ENCODE results near the gene EPG5. TPM values are rescaled to one million over a fixed set of nuclear protein-coding genes. Genes with fewer than 3 reads are reported as not detected.
"Not testable (repeated sequence)": the region's sequence is repeated elsewhere in the genome, so short reads cannot be mapped to it uniquely, and the experiment has no call there.

Gene EPG5
- total RNA-seq, 1 donor from 2014 or later = 31.8 TPM

DNA sequence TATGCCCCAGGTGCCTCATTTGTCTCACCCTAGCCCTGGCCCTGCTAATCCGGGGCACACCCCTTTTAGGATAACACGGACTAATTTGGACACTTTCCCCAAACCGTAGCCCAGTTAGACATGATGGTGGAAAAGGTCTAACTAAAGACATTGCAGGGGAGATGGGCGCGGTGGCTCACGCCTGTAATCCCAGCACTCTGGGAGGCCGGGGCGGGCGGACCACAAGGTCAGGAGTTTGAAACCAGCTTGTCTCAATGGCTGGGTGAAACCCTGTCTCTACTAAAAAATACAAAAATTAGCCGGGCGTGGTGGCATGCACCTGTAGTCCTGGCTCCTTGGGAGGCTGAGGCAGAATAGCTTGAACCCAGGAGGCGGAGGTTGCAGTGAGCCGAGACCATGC, 118.5 kb downstream of the EPG5 start:
- H3K36me3 ChIP-seq (ENCODE audit: control insufficient read depth in 3 of 3, insufficient read depth in 3 of 3, low read length in 3 of 3) = peaks cover 21 to 34% (median 30%) of the 10 kb centered on the region in 3 donors
- H3K4me1 ChIP-seq (ENCODE audit: control insufficient read depth in 3 of 3, insufficient read depth in 3 of 3, low read length in 3 of 3); H3K27me3 ChIP-seq (ENCODE audit: control insufficient read depth in 3 of 3, insufficient read depth in 3 of 3, low read length in 3 of 3); H3K9ac ChIP-seq (ENCODE audit: low read depth in 1 of 3, low read length in 3 of 3); H3K9me3 ChIP-seq (ENCODE audit: control insufficient read depth in 3 of 3, low read length in 3 of 3); H3K27ac ChIP-seq (ENCODE audit: low read depth, low read length); H3K4me3 ChIP-seq (ENCODE audit: low read length in 3 of 3): not testable (repeated sequence)

GRCh38 chr18:45847119-45847518, 120.0 kb downstream of the EPG5 start:
- Histone ChIP-seq H3K27ac (ENCODE audit: low read depth, low read length) (no peak overlapping the region), H3K9me3 (ENCODE audit: control insufficient read depth in 3 of 3, low read length in 3 of 3) (no peaks in the 10 kb centered on the region)

DNA sequence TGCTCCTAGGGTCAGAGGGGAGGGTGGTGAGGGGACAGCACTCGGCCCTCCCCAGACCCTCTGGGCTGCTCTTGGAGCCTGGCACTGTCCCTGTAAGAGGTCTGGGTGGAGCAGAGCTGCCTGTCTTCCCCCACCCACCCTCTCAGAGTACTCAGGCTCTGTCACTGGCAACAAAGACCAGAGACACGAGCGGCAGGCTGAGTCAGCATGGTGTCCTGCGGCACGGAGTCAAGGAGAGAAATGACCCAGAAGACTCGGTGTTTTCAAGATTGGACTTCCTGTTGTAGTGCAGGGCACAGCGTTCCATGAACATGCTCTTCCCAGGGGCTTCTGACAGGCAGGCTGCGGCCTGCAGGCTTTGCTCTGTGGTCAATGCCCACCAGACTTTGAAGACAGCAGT, 121.7 kb downstream of the EPG5 start:
- H3K4me3 ChIP-seq (ENCODE audit: low read length in 3 of 3) = no peak overlapping the region
- peaks cover 6 to 9% (median 7%) of the 10 kb centered on the region in 3 donors for H3K27me3 ChIP-seq (ENCODE audit: control insufficient read depth in 3 of 3, insufficient read depth in 3 of 3, low read length in 3 of 3)
- no peaks in the 10 kb centered on the region for H3K9me3 ChIP-seq (ENCODE audit: control insufficient read depth in 3 of 3, low read length in 3 of 3)
- no peaks in the 10 kb centered on the region for H3K4me1 ChIP-seq (ENCODE audit: control insufficient read depth in 3 of 3, insufficient read depth in 3 of 3, low read length in 3 of 3)
- H3K27ac ChIP-seq (ENCODE audit: low read depth, low read length) = no peak overlapping the region
- H3K36me3 ChIP-seq (ENCODE audit: control insufficient read depth in 3 of 3, insufficient read depth in 3 of 3, low read length in 3 of 3) = peaks cover 8 to 13% (median 10%) of the 10 kb centered on the region in 3 donors
- no peak overlapping the region for H3K9ac ChIP-seq (ENCODE audit: low read depth in 1 of 3, low read length in 3 of 3)

More at GRCh38 chr18:45847119-45847518, 120.0 kb downstream of the EPG5 start:
- no peaks in the 10 kb centered on the region for H3K27me3 ChIP-seq (ENCODE audit: control insufficient read depth in 3 of 3, insufficient read depth in 3 of 3, low read length in 3 of 3)
- H3K36me3 ChIP-seq (ENCODE audit: control insufficient read depth in 3 of 3, insufficient read depth in 3 of 3, low read length in 3 of 3) = peaks cover 12 to 21% (median 18%) of the 10 kb centered on the region in 3 donors
- no peak overlapping the region for H3K9ac ChIP-seq (ENCODE audit: low read depth in 1 of 3, low read length in 3 of 3)
- peaks cover 0 to 4% (median 0%) of the 10 kb centered on the region in 3 donors for H3K4me1 ChIP-seq (ENCODE audit: control insufficient read depth in 3 of 3, insufficient read depth in 3 of 3, low read length in 3 of 3)
- no peak overlapping the region for H3K4me3 ChIP-seq (ENCODE audit: low read length in 3 of 3)

GRCh38 chr18:45844938-45845337, 122.2 kb downstream of the EPG5 start:
- Histone ChIP-seq H3K27ac (ENCODE audit: low read depth, low read length) (no peak overlapping the region), H3K9me3 (ENCODE audit: control insufficient read depth in 3 of 3, low read length in 3 of 3) (no peaks in the 10 kb centered on the region), H3K9ac (ENCODE audit: low read depth in 1 of 3, low read length in 3 of 3) (no peak overlapping the region), H3K36me3 (ENCODE audit: control insufficient read depth in 3 of 3, insufficient read depth in 3 of 3, low read length in 3 of 3) (peaks cover 5 to 10% (median 8%) of the 10 kb centered on the region in 3 donors), H3K4me3 (ENCODE audit: low read length in 3 of 3) (no peak overlapping the region), H3K4me1 (ENCODE audit: control insufficient read depth in 3 of 3, insufficient read depth in 3 of 3, low read length in 3 of 3) (no peaks in the 10 kb centered on the region), H3K27me3 (ENCODE audit: control insufficient read depth in 3 of 3, insufficient read depth in 3 of 3, low read length in 3 of 3) (peaks cover 11 to 14% (median 12%) of the 10 kb centered on the region in 3 donors)

DNA sequence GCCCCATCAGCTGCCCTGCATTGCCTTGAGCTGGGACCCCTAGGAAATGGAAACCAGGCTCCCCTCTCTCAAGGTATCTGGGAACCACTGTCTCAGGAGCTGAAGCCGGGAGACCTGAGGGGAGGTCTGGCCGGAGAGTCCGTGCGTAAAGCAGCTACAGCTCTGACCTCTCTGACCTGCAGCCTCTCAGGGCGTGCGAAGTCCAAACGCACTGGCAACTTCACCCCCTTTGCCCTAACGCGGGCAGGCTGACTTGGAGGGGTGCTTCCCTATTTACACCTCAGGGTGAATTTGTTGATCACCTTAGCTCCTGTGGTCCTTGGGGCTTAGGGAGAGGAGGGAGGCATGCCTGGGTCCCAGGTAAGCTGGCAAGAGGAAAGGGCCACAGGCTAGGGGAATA, 124.1 kb downstream of the EPG5 start:
- Histone ChIP-seq H3K27ac (ENCODE audit: low read depth, low read length) (no peak overlapping the region), H3K36me3 (ENCODE audit: control insufficient read depth in 3 of 3, insufficient read depth in 3 of 3, low read length in 3 of 3) (no peaks in the 10 kb centered on the region), H3K4me1 (ENCODE audit: control insufficient read depth in 3 of 3, insufficient read depth in 3 of 3, low read length in 3 of 3) (peaks cover 6 to 9% (median 8%) of the 10 kb centered on the region in 3 donors), H3K4me3 (ENCODE audit: low read length in 3 of 3) (no peak overlapping the region), H3K9ac (ENCODE audit: low read depth in 1 of 3, low read length in 3 of 3) (no peak overlapping the region), H3K27me3 (ENCODE audit: control insufficient read depth in 3 of 3, insufficient read depth in 3 of 3, low read length in 3 of 3) (peaks cover 29 to 33% (median 29%) of the 10 kb centered on the region in 3 donors), H3K9me3 (ENCODE audit: control insufficient read depth in 3 of 3, low read length in 3 of 3) (no peaks in the 10 kb centered on the region)

DNA sequence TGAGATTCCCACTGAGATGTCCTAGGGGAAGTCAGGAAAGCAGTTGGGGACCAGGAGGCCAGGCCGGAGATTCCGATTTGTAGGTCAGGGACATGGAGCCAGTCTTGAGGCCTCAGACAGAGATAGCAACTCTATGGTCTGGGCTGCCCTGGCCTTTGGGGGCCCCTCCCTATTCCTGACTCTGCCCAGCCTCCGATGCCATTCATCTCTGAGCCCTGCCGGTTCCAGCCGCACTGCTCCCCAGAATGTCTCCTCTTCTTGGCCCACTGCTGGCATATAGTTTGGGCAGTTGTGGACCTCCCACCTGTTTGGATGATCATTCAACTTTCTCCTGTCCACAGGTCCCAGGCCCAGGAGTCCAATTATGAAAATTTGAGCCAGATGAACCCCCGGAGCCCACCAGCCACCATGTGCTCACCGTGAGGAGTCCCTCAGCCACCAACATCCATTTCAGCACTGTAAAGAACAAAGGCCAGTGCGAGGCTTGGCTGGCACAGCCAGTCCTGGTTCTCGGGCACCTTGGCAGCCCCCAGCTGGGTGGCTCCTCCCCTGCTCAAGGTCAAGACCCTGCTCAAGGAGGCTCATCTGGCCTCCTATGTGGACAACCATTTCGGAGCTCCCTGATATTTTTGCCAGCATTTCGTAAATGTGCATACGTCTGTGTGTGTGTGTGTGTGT, 125.2 kb downstream of the EPG5 start:
- Histone ChIP-seq H3K27ac (ENCODE audit: low read depth, low read length) (no peak overlapping the region), H3K9me3 (ENCODE audit: control insufficient read depth in 3 of 3, low read length in 3 of 3) (no peaks in the 10 kb centered on the region), H3K4me3 (ENCODE audit: low read length in 3 of 3) (no peak overlapping the region), H3K9ac (ENCODE audit: low read depth in 1 of 3, low read length in 3 of 3) (no peak overlapping the region), H3K27me3 (ENCODE audit: control insufficient read depth in 3 of 3, insufficient read depth in 3 of 3, low read length in 3 of 3) (peaks cover 40 to 44% (median 40%) of the 10 kb centered on the region in 3 donors), H3K36me3 (ENCODE audit: control insufficient read depth in 3 of 3, insufficient read depth in 3 of 3, low read length in 3 of 3) (no peaks in the 10 kb centered on the region), H3K4me1 (ENCODE audit: control insufficient read depth in 3 of 3, insufficient read depth in 3 of 3, low read length in 3 of 3) (peaks cover 9 to 18% (median 15%) of the 10 kb centered on the region in 3 donors)

GRCh38 chr18:45841060-45841764, 125.9 kb downstream of the EPG5 start:
- peaks cover 46 to 51% (median 47%) of the 10 kb centered on the region in 3 donors for H3K27me3 ChIP-seq (ENCODE audit: control insufficient read depth in 3 of 3, insufficient read depth in 3 of 3, low read length in 3 of 3)
- H3K4me3 ChIP-seq (ENCODE audit: low read length in 3 of 3) = no peak overlapping the region
- no peaks in the 10 kb centered on the region for H3K36me3 ChIP-seq (ENCODE audit: control insufficient read depth in 3 of 3, insufficient read depth in 3 of 3, low read length in 3 of 3)
- H3K27ac ChIP-seq (ENCODE audit: low read depth, low read length) = no peak overlapping the region
- H3K4me1 ChIP-seq (ENCODE audit: control insufficient read depth in 3 of 3, insufficient read depth in 3 of 3, low read length in 3 of 3) = peaks cover 9 to 18% (median 15%) of the 10 kb centered on the region in 3 donors
- H3K9ac ChIP-seq (ENCODE audit: low read depth in 1 of 3, low read length in 3 of 3) = no peak overlapping the region
- H3K9me3 ChIP-seq (ENCODE audit: control insufficient read depth in 3 of 3, low read length in 3 of 3) = no peaks in the 10 kb centered on the region

DNA sequence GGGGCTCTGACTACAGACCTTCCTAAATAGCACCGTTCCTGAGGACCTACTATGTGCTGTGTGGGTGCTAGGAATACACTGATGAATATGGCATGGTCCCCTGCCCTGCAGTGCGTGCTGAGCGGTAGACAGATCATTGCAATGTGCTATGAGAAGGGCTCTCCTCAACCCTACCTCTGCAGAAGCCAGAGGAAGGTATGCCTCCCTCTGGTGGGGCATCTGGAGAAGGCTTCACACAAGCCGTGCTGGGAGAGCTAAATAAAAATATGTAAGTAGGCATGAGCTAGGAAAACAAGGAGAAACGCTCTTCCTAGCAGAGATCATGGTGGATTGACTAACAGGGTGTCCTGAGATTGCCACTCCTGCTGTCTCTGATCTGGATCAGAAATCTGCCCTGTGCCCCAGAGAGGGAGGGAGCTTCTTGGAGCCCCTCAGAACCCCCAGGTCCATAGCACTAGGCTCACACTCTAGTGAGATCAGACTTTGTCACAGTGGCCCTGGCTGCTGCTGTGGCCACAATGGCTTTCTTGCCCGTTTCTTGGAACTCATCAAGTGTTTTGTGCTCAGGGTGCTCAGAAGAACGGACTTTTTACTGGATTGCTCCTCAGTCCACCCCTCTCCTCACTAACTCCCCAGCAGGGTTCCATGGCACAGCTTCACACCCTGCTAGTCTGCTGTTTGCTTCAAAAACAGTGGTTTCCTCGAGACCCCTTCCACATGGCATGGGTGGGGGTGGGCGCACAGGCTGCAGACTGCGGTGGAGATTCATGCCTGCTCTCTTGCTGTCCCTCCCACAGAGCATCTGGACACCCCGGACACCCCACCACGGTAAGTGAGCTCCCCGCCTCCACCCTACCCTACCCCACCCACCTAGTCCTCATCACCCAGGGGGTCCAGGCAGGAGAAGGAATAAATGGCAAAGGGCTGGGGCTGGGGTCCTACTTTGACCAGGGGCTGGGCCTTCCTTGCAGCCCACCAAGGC, 127.4 kb downstream of the EPG5 start:
- Histone ChIP-seq H3K27me3 (ENCODE audit: control insufficient read depth in 3 of 3, insufficient read depth in 3 of 3, low read length in 3 of 3) (peaks cover 55 to 61% (median 56%) of the 10 kb centered on the region in 3 donors), H3K4me3 (ENCODE audit: low read length in 3 of 3) (no peak overlapping the region)

GRCh38 chr18:45838302-45839070, 128.6 kb downstream of the EPG5 start:
- Histone ChIP-seq H3K4me1 (ENCODE audit: control insufficient read depth in 3 of 3, insufficient read depth in 3 of 3, low read length in 3 of 3) (peaks cover 9 to 18% (median 15%) of the 10 kb centered on the region in 3 donors), H3K27ac (ENCODE audit: low read depth, low read length) (no peak overlapping the region), H3K36me3 (ENCODE audit: control insufficient read depth in 3 of 3, insufficient read depth in 3 of 3, low read length in 3 of 3) (no peaks in the 10 kb centered on the region), H3K27me3 (ENCODE audit: control insufficient read depth in 3 of 3, insufficient read depth in 3 of 3, low read length in 3 of 3) (peaks cover 56 to 70% (median 59%) of the 10 kb centered on the region in 3 donors), H3K4me3 (ENCODE audit: low read length in 3 of 3) (peak overlapping the region in 2 of 3 donors; percentile 41 to 49), H3K9me3 (ENCODE audit: control insufficient read depth in 3 of 3, low read length in 3 of 3) (no peaks in the 10 kb centered on the region), H3K9ac (ENCODE audit: low read depth in 1 of 3, low read length in 3 of 3) (peak overlapping the region in 1 of 3 donors; percentile 60)

More for the DNA sequence above, 127.4 kb downstream of the EPG5 start:
- H3K36me3 ChIP-seq (ENCODE audit: control insufficient read depth in 3 of 3, insufficient read depth in 3 of 3, low read length in 3 of 3) = no peaks in the 10 kb centered on the region
- H3K9ac ChIP-seq (ENCODE audit: low read depth in 1 of 3, low read length in 3 of 3) = no peak overlapping the region
- no peak overlapping the region for H3K27ac ChIP-seq (ENCODE audit: low read depth, low read length)
- no peaks in the 10 kb centered on the region for H3K9me3 ChIP-seq (ENCODE audit: control insufficient read depth in 3 of 3, low read length in 3 of 3)
- peaks cover 9 to 18% (median 15%) of the 10 kb centered on the region in 3 donors for H3K4me1 ChIP-seq (ENCODE audit: control insufficient read depth in 3 of 3, insufficient read depth in 3 of 3, low read length in 3 of 3)
